Measurements from ENCODE around the gene POLR2L.

DNA sequence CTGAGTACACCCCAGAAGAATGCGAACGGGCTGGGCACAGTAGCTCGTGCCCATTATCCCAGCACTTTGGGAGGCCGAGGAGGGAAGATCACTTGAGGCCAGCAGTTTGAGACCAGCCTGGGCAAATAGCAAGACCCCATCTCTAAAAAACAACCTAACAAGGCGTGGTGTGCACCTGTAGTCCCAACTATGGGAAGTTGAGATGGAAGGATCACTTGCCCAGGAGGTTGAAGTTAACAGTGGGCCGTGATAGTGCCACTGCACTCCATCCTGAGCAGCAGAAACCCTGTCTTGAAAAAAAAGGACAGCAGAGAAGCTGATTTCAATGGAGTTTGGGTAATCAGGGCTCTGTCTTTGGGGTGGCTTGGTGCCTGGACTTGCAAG is 29.3 kb downstream of the POLR2L start:
- no peak for TF ChIP-seq ZNF234 (CRISPR knock-in tag; conservative IDR thresholded peaks at IDR 0.05)
- TF ChIP-seq TEAD2 (CRISPR knock-in tag; IDR thresholded peaks at IDR 0.05): no peak
- no peak for TF ChIP-seq NFYB (CRISPR knock-in tag; IDR thresholded peaks at IDR 0.05)
- TF ChIP-seq, protein P1, sequence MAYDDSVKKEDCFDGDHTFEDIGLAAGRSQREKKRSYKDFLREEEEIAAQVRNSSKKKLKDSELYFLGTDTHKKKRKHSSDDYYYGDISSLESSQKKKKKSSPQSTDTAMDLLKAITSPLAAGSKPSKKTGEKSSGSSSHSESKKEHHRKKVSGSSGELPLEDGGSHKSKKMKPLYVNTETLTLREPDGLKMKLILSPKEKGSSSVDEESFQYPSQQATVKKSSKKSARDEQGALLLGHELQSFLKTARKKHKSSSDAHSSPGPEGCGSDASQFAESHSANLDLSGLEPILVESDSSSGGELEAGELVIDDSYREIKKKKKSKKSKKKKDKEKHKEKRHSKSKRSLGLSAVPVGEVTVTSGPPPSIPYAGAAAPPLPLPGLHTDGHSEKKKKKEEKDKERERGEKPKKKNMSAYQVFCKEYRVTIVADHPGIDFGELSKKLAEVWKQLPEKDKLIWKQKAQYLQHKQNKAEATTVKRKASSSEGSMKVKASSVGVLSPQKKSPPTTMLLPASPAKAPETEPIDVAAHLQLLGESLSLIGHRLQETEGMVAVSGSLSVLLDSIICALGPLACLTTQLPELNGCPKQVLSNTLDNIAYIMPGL (CRISPR knock-in tag; IDR thresholded peaks at IDR 0.05; ENCODE audit: borderline replicate concordance in 1 of 2, low read depth in 1 of 2): no peak
- TF ChIP-seq, protein P2, sequence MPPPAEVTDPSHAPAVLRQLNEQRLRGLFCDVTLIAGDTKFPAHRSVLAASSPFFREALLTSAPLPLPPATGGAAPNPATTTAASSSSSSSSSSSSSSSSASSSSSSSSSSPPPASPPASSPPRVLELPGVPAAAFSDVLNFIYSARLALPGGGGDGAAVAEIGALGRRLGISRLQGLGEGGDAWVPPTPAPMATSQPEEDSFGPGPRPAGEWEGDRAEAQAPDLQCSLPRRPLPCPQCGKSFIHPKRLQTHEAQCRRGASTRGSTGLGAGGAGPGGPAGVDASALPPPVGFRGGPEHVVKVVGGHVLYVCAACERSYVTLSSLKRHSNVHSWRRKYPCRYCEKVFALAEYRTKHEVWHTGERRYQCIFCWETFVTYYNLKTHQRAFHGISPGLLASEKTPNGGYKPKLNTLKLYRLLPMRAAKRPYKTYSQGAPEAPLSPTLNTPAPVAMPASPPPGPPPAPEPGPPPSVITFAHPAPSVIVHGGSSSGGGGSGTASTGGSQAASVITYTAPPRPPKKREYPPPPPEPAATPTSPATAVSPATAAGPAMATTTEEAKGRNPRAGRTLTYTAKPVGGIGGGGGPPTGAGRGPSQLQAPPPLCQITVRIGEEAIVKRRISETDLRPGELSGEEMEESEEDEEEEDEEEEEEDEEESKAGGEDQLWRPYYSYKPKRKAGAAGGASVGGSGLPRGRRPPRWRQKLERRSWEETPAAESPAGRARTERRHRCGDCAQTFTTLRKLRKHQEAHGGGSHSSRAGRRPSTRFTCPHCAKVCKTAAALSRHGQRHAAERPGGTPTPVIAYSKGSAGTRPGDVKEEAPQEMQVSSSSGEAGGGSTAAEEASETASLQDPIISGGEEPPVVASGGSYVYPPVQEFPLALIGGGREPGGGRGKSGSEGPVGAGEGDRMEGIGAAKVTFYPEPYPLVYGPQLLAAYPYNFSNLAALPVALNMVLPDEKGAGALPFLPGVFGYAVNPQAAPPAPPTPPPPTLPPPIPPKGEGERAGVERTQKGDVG (CRISPR knock-in tag; IDR thresholded peaks at IDR 0.05; ENCODE audit: borderline replicate concordance): no peak
- TF ChIP-seq, protein P3, sequence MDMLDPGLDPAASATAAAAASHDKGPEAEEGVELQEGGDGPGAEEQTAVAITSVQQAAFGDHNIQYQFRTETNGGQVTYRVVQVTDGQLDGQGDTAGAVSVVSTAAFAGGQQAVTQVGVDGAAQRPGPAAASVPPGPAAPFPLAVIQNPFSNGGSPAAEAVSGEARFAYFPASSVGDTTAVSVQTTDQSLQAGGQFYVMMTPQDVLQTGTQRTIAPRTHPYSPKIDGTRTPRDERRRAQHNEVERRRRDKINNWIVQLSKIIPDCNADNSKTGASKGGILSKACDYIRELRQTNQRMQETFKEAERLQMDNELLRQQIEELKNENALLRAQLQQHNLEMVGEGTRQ (IDR thresholded peaks at IDR 0.05; ENCODE audit: low read depth, low read length): no peak
- TF ChIP-seq, protein P3 (CRISPR knock-in tag; IDR thresholded peaks at IDR 0.05; ENCODE audit: borderline replicate concordance): no peak
- TF ChIP-seq RCOR2 (CRISPR knock-in tag; IDR thresholded peaks at IDR 0.05): no peak
- TF ChIP-seq TCF7 (IDR thresholded peaks at IDR 0.05; ENCODE audit: low read depth): no peak
- TF ChIP-seq ZBTB1 (CRISPR knock-in tag; IDR thresholded peaks at IDR 0.05; ENCODE audit: borderline replicate concordance): no peak
- no peak for TF ChIP-seq ZNF7 (CRISPR knock-in tag; IDR thresholded peaks at IDR 0.05)
- TF ChIP-seq HNRNPUL1 (IDR thresholded peaks at IDR 0.05; ENCODE audit: low read depth, low read length): no peak
- TF ChIP-seq, protein P4, sequence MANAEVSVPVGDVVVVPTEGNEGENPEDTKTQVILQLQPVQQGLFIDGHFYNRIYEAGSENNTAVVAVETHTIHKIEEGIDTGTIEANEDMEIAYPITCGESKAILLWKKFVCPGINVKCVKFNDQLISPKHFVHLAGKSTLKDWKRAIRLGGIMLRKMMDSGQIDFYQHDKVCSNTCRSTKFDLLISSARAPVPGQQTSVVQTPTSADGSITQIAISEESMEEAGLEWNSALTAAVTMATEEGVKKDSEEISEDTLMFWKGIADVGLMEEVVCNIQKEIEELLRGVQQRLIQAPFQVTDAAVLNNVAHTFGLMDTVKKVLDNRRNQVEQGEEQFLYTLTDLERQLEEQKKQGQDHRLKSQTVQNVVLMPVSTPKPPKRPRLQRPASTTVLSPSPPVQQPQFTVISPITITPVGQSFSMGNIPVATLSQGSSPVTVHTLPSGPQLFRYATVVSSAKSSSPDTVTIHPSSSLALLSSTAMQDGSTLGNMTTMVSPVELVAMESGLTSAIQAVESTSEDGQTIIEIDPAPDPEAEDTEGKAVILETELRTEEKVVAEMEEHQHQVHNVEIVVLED (CRISPR knock-in tag; IDR thresholded peaks at IDR 0.05; ENCODE audit: borderline replicate concordance): no peak
- TF ChIP-seq CENPX (CRISPR knock-in tag; IDR thresholded peaks at IDR 0.05): no peak
